Measurements from ENCODE around the gene TTC4. TPM values are rescaled to one million over a fixed set of nuclear protein-coding genes. Genes with fewer than 3 reads are reported as not detected.
"Not testable (repeated sequence)": the region's sequence is repeated elsewhere in the genome, so short reads cannot be mapped to it uniquely, and the experiment has no call there.

The TTC4 gene
- polyA plus RNA-seq, 6 donors from 2014 or later, result 16.4 to 31.9 (median 20.8) TPM

- H3K27me3 Mint-ChIP-seq, result peaks cover 0 to 15% (median 3%) of the 10 kb centered on the region in 3 donors
- H3K4me1 Mint-ChIP-seq, result peaks cover 18 to 29% (median 22%) of the 10 kb centered on the region in 3 donors
- peak within 1 kb of the TSS; percentile 78 to 99 (median 92) for H3K27ac Mint-ChIP-seq
- H3K4me3 Mint-ChIP-seq, result peak within 1 kb of the TSS; percentile 94 to 98 (median 96)
- peak; percentile 92 to 93 for ATAC-seq (ENCODE audit: low read depth in 2 of 2)
- peak; percentile 97 for DNase-seq
- H3K9me3 Mint-ChIP-seq, result no peaks in the 10 kb centered on the region
- H3K36me3 Mint-ChIP-seq, result no peaks in the 10 kb centered on the region
These were observed 48.7 kb downstream of the TTC4 start, which contains the start of gene PARS2 for GRCh38 chr1:54764133-54764921. PARS2 (minus strand) TSS chr1:54764523; CDS start chr1:54759161, 5,362 bp downstream.

GRCh38 chr1:54764922-54765561 is 49.4 kb downstream of the TTC4 start:
- peaks cover 17 to 28% (median 22%) of the 10 kb centered on the region in 3 donors for H3K4me1 Mint-ChIP-seq
- peaks cover 0 to 15% (median 5%) of the 10 kb centered on the region in 3 donors for H3K27me3 Mint-ChIP-seq
- ATAC-seq (ENCODE audit: low read depth in 2 of 2), result peak; percentile 18 to 26
- H3K4me3 Mint-ChIP-seq, result peak overlapping the region; percentile 94 to 98 (median 96)
- no peaks in the 10 kb centered on the region for H3K9me3 Mint-ChIP-seq
- no peaks in the 10 kb centered on the region for H3K36me3 Mint-ChIP-seq
- H3K27ac Mint-ChIP-seq, result peak overlapping the region; percentile 78 to 99 (median 92)
- no peak for DNase-seq

- Mint-ChIP-seq H3K9me3 (no peaks in the 10 kb centered on the region), H3K27me3 (peaks cover 0 to 15% (median 11%) of the 10 kb centered on the region in 3 donors), H3K27ac (peak overlapping the region in 3 of 6 donors; percentile 47 to 65 (median 47)), H3K4me3 (peak overlapping the region in 1 of 8 donors; percentile 45), H3K4me1 (peaks cover 8 to 26% (median 22%) of the 10 kb centered on the region in 3 donors), H3K36me3 (no peaks in the 10 kb centered on the region)
- DNase-seq (no peak), ATAC-seq (ENCODE audit: low read depth in 2 of 2) (no peak)
These were observed 51.1 kb downstream of the TTC4 start for GRCh38 chr1:54766726-54767125.

- Mint-ChIP-seq H3K4me1 (peaks cover 8 to 24% (median 22%) of the 10 kb centered on the region in 3 donors), H3K9me3 (no peaks in the 10 kb centered on the region), H3K27ac (no peak overlapping the region), H3K36me3 (no peaks in the 10 kb centered on the region), H3K27me3 (peaks cover 0 to 15% (median 11%) of the 10 kb centered on the region in 3 donors), H3K4me3 (peak overlapping the region in 1 of 8 donors; percentile 39)
- no peak for ATAC-seq (ENCODE audit: low read depth in 2 of 2)
- no peak for DNase-seq
These were observed 51.9 kb downstream of the TTC4 start for GRCh38 chr1:54767526-54767925.

- no peak for ATAC-seq (ENCODE audit: low read depth in 2 of 2)
- no peak for DNase-seq
- Mint-ChIP-seq H3K4me3 (peak overlapping the region in 1 of 8 donors; percentile 39), H3K27ac (peak overlapping the region in 1 of 6 donors; percentile 17), H3K27me3 (peaks cover 0 to 15% (median 11%) of the 10 kb centered on the region in 3 donors), H3K36me3 (no peaks in the 10 kb centered on the region), H3K4me1 (peaks cover 8 to 19% (median 18%) of the 10 kb centered on the region in 3 donors), H3K9me3 (no peaks in the 10 kb centered on the region)
These were observed 52.4 kb downstream of the TTC4 start for GRCh38 chr1:54768093-54768492.

GRCh38 chr1:54772951-54773350 is 57.3 kb downstream of the TTC4 start:
- H3K9me3 Mint-ChIP-seq, result no peaks in the 10 kb centered on the region
- ATAC-seq (ENCODE audit: low read depth in 2 of 2), result no peak
- H3K4me1 Mint-ChIP-seq, result no peaks in the 10 kb centered on the region
- H3K4me3 Mint-ChIP-seq, result no peak overlapping the region
- no peak for DNase-seq
- H3K27ac Mint-ChIP-seq, result no peak overlapping the region
- H3K36me3 Mint-ChIP-seq, result no peaks in the 10 kb centered on the region
- peaks cover 0 to 16% (median 11%) of the 10 kb centered on the region in 3 donors for H3K27me3 Mint-ChIP-seq

- Mint-ChIP-seq H3K27ac (no peak overlapping the region), H3K36me3 (peaks cover 4 to 20% of the 10 kb centered on the region in 2 donors), H3K27me3 (peaks cover 0 to 8% (median 6%) of the 10 kb centered on the region in 3 donors), H3K9me3 (no peaks in the 10 kb centered on the region), H3K4me1 (no peaks in the 10 kb centered on the region), H3K4me3 (peak overlapping the region in 1 of 8 donors; percentile 56)
- DNase-seq (no peak), ATAC-seq (ENCODE audit: low read depth in 2 of 2) (peak in 1 of 2 donors; percentile 35)
These were observed 59.3 kb downstream of the TTC4 start for GRCh38 chr1:54774820-54775498.

- H3K27ac Mint-ChIP-seq; ATAC-seq (ENCODE audit: low read depth in 2 of 2); H3K27me3 Mint-ChIP-seq; DNase-seq; H3K4me1 Mint-ChIP-seq; H3K4me3 Mint-ChIP-seq; H3K9me3 Mint-ChIP-seq: not testable (repeated sequence)
- peaks cover 4 to 20% of the 10 kb centered on the region in 2 donors for H3K36me3 Mint-ChIP-seq
These were observed 60.4 kb downstream of the TTC4 start for GRCh38 chr1:54775828-54776721.

- H3K4me3 Mint-ChIP-seq, result no peak overlapping the region
- peaks cover 0 to 8% (median 0%) of the 10 kb centered on the region in 3 donors for H3K27me3 Mint-ChIP-seq
- DNase-seq (no peak), ATAC-seq (ENCODE audit: low read depth in 2 of 2) (no peak)
- H3K9me3 Mint-ChIP-seq, result no peaks in the 10 kb centered on the region
- peaks cover 0 to 4% (median 0%) of the 10 kb centered on the region in 3 donors for H3K4me1 Mint-ChIP-seq
- H3K36me3 Mint-ChIP-seq, result peaks cover 4 to 27% of the 10 kb centered on the region in 2 donors
- peak overlapping the region in 1 of 6 donors; percentile 26 for H3K27ac Mint-ChIP-seq
These were observed 61.4 kb downstream of the TTC4 start for GRCh38 chr1:54777011-54777410.

- peaks cover 0 to 8% (median 0%) of the 10 kb centered on the region in 3 donors for H3K27me3 Mint-ChIP-seq
- ATAC-seq (ENCODE audit: low read depth in 2 of 2), result no peak
- peaks cover 4 to 28% of the 10 kb centered on the region in 2 donors for H3K36me3 Mint-ChIP-seq
- no peaks in the 10 kb centered on the region for H3K9me3 Mint-ChIP-seq
- H3K27ac Mint-ChIP-seq, result no peak overlapping the region
- peaks cover 0 to 4% (median 0%) of the 10 kb centered on the region in 3 donors for H3K4me1 Mint-ChIP-seq
- H3K4me3 Mint-ChIP-seq, result no peak overlapping the region
- DNase-seq, result no peak
These were observed 61.8 kb downstream of the TTC4 start for GRCh38 chr1:54777431-54777830.

GRCh38 chr1:54781023-54781723 is 65.5 kb downstream of the TTC4 start:
- no peak for ATAC-seq (ENCODE audit: low read depth in 2 of 2)
- H3K36me3 Mint-ChIP-seq, result peaks cover 13 to 40% of the 10 kb centered on the region in 2 donors
- DNase-seq, result no peak
- H3K9me3 Mint-ChIP-seq, result no peaks in the 10 kb centered on the region
- peaks cover 0 to 4% (median 0%) of the 10 kb centered on the region in 3 donors for H3K4me1 Mint-ChIP-seq
- no peaks in the 10 kb centered on the region for H3K27me3 Mint-ChIP-seq
- no peak overlapping the region for H3K27ac Mint-ChIP-seq
- H3K4me3 Mint-ChIP-seq, result no peak overlapping the region

- H3K27ac Mint-ChIP-seq, result no peak overlapping the region
- ATAC-seq (ENCODE audit: low read depth in 2 of 2) (no peak), DNase-seq (no peak)
- H3K27me3 Mint-ChIP-seq, result no peaks in the 10 kb centered on the region
- peaks cover 17 to 49% of the 10 kb centered on the region in 2 donors for H3K36me3 Mint-ChIP-seq
- H3K4me3 Mint-ChIP-seq, result no peak overlapping the region
- no peaks in the 10 kb centered on the region for H3K9me3 Mint-ChIP-seq
- H3K4me1 Mint-ChIP-seq, result peaks cover 0 to 4% (median 0%) of the 10 kb centered on the region in 3 donors
These were observed 66.5 kb downstream of the TTC4 start for GRCh38 chr1:54782156-54782555.
